Left ventricle myocardium inferior (tissue), 1 donor: ENCODE measurements around the gene NAV2. TPM values are rescaled to one million over a fixed set of nuclear protein-coding genes. Genes with fewer than 3 reads are reported as not detected.

Experiments
- DNase-seq: peaks from one replicate; pipeline ENCODE4 v3.0.0-alpha.2; 2020
- H3K27ac ChIP-seq: fragments of 200-600 bp; replicated peaks from 2 replicates; pipeline ENCODE4 v1.8.0; 2021
- H3K27me3 ChIP-seq: fragments of 200-600 bp; 2 replicates; pipeline ENCODE4 v1.8.0; 2021; ENCODE audit warnings: low read depth
- H3K36me3 ChIP-seq: fragments of 200-600 bp; 2 replicates; pipeline ENCODE4 v1.8.0; 2021
- H3K4me1 ChIP-seq: fragments of 200-600 bp; 2 replicates; pipeline ENCODE4 v1.8.0; 2021
- H3K4me3 ChIP-seq: fragments of 200-600 bp; 2 replicates; pipeline ENCODE4 v1.8.0; 2021; ENCODE audit warnings: mild to moderate bottlenecking, moderate library complexity
- H3K9me3 ChIP-seq: fragments of 200-600 bp; replicated peaks from 2 replicates; pipeline ENCODE4 v1.8.0; 2021
- CTCF ChIP-seq: fragments of 200-600 bp; IDR thresholded peaks from 2 replicates; pipeline ENCODE4 v1.8.0; 2021; ENCODE audit warnings: antibody characterized with exemption, mild to moderate bottlenecking, borderline replicate concordance
- intact Hi-C: fragments of 100-400 bp; cut with micrococcal nuclease; formaldehyde crosslinking; loops from one replicate; pipeline ENCODE4 v1.11.0; 2022
- total RNA-seq: library from RNA; stranded (reverse); fragmentation: NEBNext Ultra II Directional; extraction: Animal tissue kit (Norgen Biotek cat#: 25700); gene quantifications from one replicate; pipeline ENCODE4 v1.2.1, GENCODE V29; 2021
- donor health status: DM: no; HTN: yes; CAD: no; lungs with severe emphysema.

NAV2 gene
- total RNA-seq, 1 donor from 2014 or later, result 14.3 TPM

GRCh38 chr11:20089796-20090653 lies 377.4 kb downstream of the NAV2 start:
- peaks cover 27% of the 10 kb centered on the region for H3K4me1 ChIP-seq
- intact Hi-C loops, result no loop called here
- no peaks in the 10 kb centered on the region for H3K9me3 ChIP-seq
- H3K4me3 ChIP-seq, result no peak overlapping the region
- no peaks in the 10 kb centered on the region for H3K27me3 ChIP-seq
- no peak for TF ChIP-seq CTCF
- peak overlapping the region; percentile 69 for H3K27ac ChIP-seq
- peaks cover 57% of the 10 kb centered on the region for H3K36me3 ChIP-seq
- DNase-seq, result no peak

GRCh38 chr11:20090654-20091374 lies 378.2 kb downstream of the NAV2 start:
- Histone ChIP-seq H3K27me3 (no peaks in the 10 kb centered on the region), H3K4me1 (peaks cover 34% of the 10 kb centered on the region), H3K9me3 (no peaks in the 10 kb centered on the region), H3K27ac (peak overlapping the region; percentile 69), H3K36me3 (peaks cover 56% of the 10 kb centered on the region), H3K4me3 (no peak overlapping the region)
- TF ChIP-seq CTCF, result no peak
- intact Hi-C loops, result no loop called here
- DNase-seq, result no peak

- no peaks in the 10 kb centered on the region for H3K27me3 ChIP-seq
- intact Hi-C loops, result no loop called here
- no peak for DNase-seq
- peaks cover 61% of the 10 kb centered on the region for H3K36me3 ChIP-seq
- no peak overlapping the region for H3K4me3 ChIP-seq
- H3K9me3 ChIP-seq, result no peaks in the 10 kb centered on the region
- TF ChIP-seq CTCF, result no peak
- H3K27ac ChIP-seq, result no peak overlapping the region
- peaks cover 30% of the 10 kb centered on the region for H3K4me1 ChIP-seq
These were observed 381.1 kb downstream of the NAV2 start for GRCh38 chr11:20093775-20094174.

GRCh38 chr11:20095189-20095588 lies 382.6 kb downstream of the NAV2 start:
- peaks cover 16% of the 10 kb centered on the region for H3K4me1 ChIP-seq
- H3K27me3 ChIP-seq, result no peaks in the 10 kb centered on the region
- TF ChIP-seq CTCF, result no peak
- intact Hi-C loops, result no loop called here
- no peaks in the 10 kb centered on the region for H3K9me3 ChIP-seq
- no peak overlapping the region for H3K4me3 ChIP-seq
- no peak for DNase-seq
- H3K36me3 ChIP-seq, result peaks cover 66% of the 10 kb centered on the region
- no peak overlapping the region for H3K27ac ChIP-seq

GRCh38 chr11:20097319-20098221 lies 384.9 kb downstream of the NAV2 start:
- H3K36me3 ChIP-seq, result peaks cover 67% of the 10 kb centered on the region
- intact Hi-C loops, result no loop called here
- no peak overlapping the region for H3K27ac ChIP-seq
- H3K27me3 ChIP-seq, result no peaks in the 10 kb centered on the region
- TF ChIP-seq CTCF, result no peak
- H3K4me3 ChIP-seq, result no peak overlapping the region
- peaks cover 11% of the 10 kb centered on the region for H3K4me1 ChIP-seq
- DNase-seq, result no peak
- no peaks in the 10 kb centered on the region for H3K9me3 ChIP-seq
